Neuronal stem cell (in vitro differentiated cells): ENCODE measurements around the gene MMP17.

Source experiments
- DNase-seq: peaks from one replicate; pipeline ENCODE4 v3.0.0-alpha.2; 2013; ENCODE audit warnings: low spot score
- H2AFZ ChIP-seq: one replicate; pipeline ENCODE4 v1.6.1; 2013; ENCODE audit warnings: mild to moderate bottlenecking, low read length, inconsistent platforms
- H2AK5ac ChIP-seq: 2 replicates; pipeline ENCODE4 v1.6.1; 2013; ENCODE audit warnings: low read depth, mild to moderate bottlenecking, inconsistent platforms, low read length, moderate library complexity, mixed read lengths
- H2BK120ac ChIP-seq: 2 replicates; pipeline ENCODE4 v1.6.1; 2013; ENCODE audit warnings: low read depth, mild to moderate bottlenecking, inconsistent platforms, low read length, moderate library complexity, mixed read lengths
- H2BK12ac ChIP-seq: one replicate; pipeline ENCODE4 v1.6.1; 2013; ENCODE audit warnings: low read length, inconsistent platforms
- H2BK15ac ChIP-seq: 2 replicates; pipeline ENCODE4 v1.6.1; 2013; ENCODE audit warnings: mild to moderate bottlenecking, low read length, inconsistent platforms, mixed read lengths
- H2BK5ac ChIP-seq: one replicate; pipeline ENCODE4 v1.6.1; 2013; ENCODE audit warnings: inconsistent platforms, mild to moderate bottlenecking, low read length, moderate library complexity
- H3K14ac ChIP-seq: one replicate; pipeline ENCODE4 v1.6.1; 2013; ENCODE audit warnings: low read length, inconsistent platforms
- H3K18ac ChIP-seq: 2 replicates; pipeline ENCODE4 v1.6.1; 2013; ENCODE audit warnings: low read length, inconsistent platforms
- H3K23ac ChIP-seq: 2 replicates; pipeline ENCODE4 v1.6.1; 2013; ENCODE audit warnings: low read depth, mild to moderate bottlenecking, mixed read lengths, low read length, inconsistent platforms; ENCODE audit not compliant: poor library complexity
- H3K27ac ChIP-seq: replicated peaks from 3 replicates; pipeline ENCODE4 v1.5.1; 2013; ENCODE audit warnings: low read length, inconsistent platforms
- H3K27me3 ChIP-seq, 3 experiments: 2 replicates each; pipeline ENCODE4 v1.6.1; 2013; ENCODE audit warnings: low read length in 3 of 3, mild to moderate bottlenecking in 2 of 3, inconsistent platforms in 1 of 3, low read depth in 1 of 3, mixed read lengths in 1 of 3, moderate library complexity in 1 of 3; ENCODE audit not compliant: control insufficient read depth in 3 of 3, insufficient read depth in 3 of 3
- H3K36me3 ChIP-seq, 2 donors: replicated peaks in 1 of 2; 2 replicates each; pipeline ENCODE4 v1.6.1; 2013; ENCODE audit warnings: low read length in 2 of 2; ENCODE audit not compliant: control insufficient read depth in 2 of 2, insufficient read depth in 2 of 2
- H3K4ac ChIP-seq: 2 replicates; pipeline ENCODE4 v1.6.1; 2013; ENCODE audit warnings: inconsistent platforms, mild to moderate bottlenecking, low read length, moderate library complexity
- H3K4me1 ChIP-seq, 2 donors: 1 replicate in 1 of 2; 2 replicates in 1 of 2; pipeline ENCODE4 v1.6.1; 2013; ENCODE audit warnings: low read length in 2 of 2, low read depth in 1 of 2; ENCODE audit not compliant: control insufficient read depth in 2 of 2, insufficient read depth in 1 of 2
- H3K4me2 ChIP-seq: one replicate; pipeline ENCODE4 v1.6.1; 2013; ENCODE audit warnings: mild to moderate bottlenecking, low read length, inconsistent platforms; ENCODE audit not compliant: insufficient read depth, poor library complexity, severe bottlenecking
- H3K4me3 ChIP-seq, 2 donors: 2 replicates each; pipeline ENCODE4 v1.5.1; 2013; ENCODE audit warnings: low read length in 2 of 2, mild to moderate bottlenecking in 2 of 2, inconsistent platforms in 1 of 2, moderate library complexity in 1 of 2
- H3K79me1 ChIP-seq: one replicate; pipeline ENCODE4 v1.6.1; 2013; ENCODE audit warnings: low read depth, mild to moderate bottlenecking, inconsistent platforms, low read length, moderate library complexity
- H3K9ac ChIP-seq: one replicate; pipeline ENCODE4 v1.6.1; 2013; ENCODE audit warnings: mild to moderate bottlenecking, low read depth, low read length, inconsistent platforms; ENCODE audit not compliant: poor library complexity
- H3K9me3 ChIP-seq, 2 donors: replicated peaks in 1 of 2; 2 replicates each; pipeline versions ENCODE3 to v1.6.1; 2013; ENCODE audit warnings: low read length in 2 of 2, mild to moderate bottlenecking in 2 of 2, inconsistent platforms in 1 of 2, low read depth in 1 of 2, mixed read lengths in 1 of 2, moderate library complexity in 1 of 2; ENCODE audit not compliant: control insufficient read depth in 2 of 2, insufficient read depth in 1 of 2
- H4K8ac ChIP-seq: one replicate; pipeline ENCODE4 v1.6.1; 2013; ENCODE audit warnings: low read depth, mild to moderate bottlenecking, inconsistent platforms, low read length, moderate library complexity
- H4K91ac ChIP-seq: one replicate; pipeline ENCODE4 v1.6.1; 2013; ENCODE audit warnings: low read length, low read depth, mild to moderate bottlenecking, inconsistent platforms; ENCODE audit not compliant: poor library complexity
- WGBS, 2 donors: extraction: QIAGEN DNeasy Blood & Tissue Kit; methylation state at CpG; one replicate each; pipeline ENCODE4 v1.1.7; 2013; ENCODE audit warnings: missing lambda C conversion rate in 2 of 2, mixed read lengths in 1 of 2; ENCODE audit not compliant: insufficient read length in 2 of 2, insufficient replicate concordance in 1 of 2; ENCODE audit errors: extremely low coverage in 2 of 2; 5-methylcytosine and 5-hydroxymethylcytosine counted together

MMP17 gene

DNA sequence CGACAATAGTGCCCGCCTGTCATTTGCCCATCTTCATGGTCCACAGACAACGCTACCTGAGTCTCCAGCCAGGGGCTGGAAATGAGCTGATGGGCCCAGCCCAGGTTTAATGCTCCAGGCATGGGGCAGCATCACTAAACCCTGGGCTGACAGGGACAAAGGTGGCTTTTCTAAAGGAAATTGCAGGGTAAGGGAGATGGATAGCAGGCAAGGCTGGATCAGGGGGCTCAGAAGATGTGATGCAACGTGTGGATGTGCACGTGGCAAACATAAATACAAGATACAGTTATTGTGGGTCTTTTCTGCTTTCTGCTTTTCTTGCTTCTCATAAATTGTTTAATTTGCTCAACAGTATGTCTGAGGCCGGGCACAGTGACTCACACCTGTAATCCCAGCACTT, 3.7 kb upstream of the MMP17 start:
- no peak overlapping the region for H4K8ac ChIP-seq
- no peak overlapping the region for H3K4ac ChIP-seq
- no peak overlapping the region for H2BK12ac ChIP-seq
- no peaks in the 10 kb centered on the region for H3K79me1 ChIP-seq
- H3K23ac ChIP-seq: no peak overlapping the region
- H3K36me3 ChIP-seq: no peaks in the 10 kb centered on the region
- H4K91ac ChIP-seq: no peak overlapping the region
- no CpG with 5 or more reads among the region's 6 CpGs for WGBS, 2 donors
- H3K18ac ChIP-seq: no peak overlapping the region
- H2AFZ ChIP-seq: no peak overlapping the region
- H3K14ac ChIP-seq: no peak overlapping the region
- no peak overlapping the region for H2BK15ac ChIP-seq
- no peak overlapping the region for H3K4me2 ChIP-seq
- no peak for DNase-seq
- no peak overlapping the region for H2BK5ac ChIP-seq
- no peak overlapping the region for H3K9ac ChIP-seq
- H3K27me3 ChIP-seq: peaks cover 7 to 11% (median 9%) of the 10 kb centered on the region in 3 experiments
- peak overlapping the region; percentile 35 for H2AK5ac ChIP-seq
- no peak overlapping the region for H2BK120ac ChIP-seq
- H3K9me3 ChIP-seq: peaks cover 0 to 3% of the 10 kb centered on the region in 2 donors
- peaks cover 3 to 6% of the 10 kb centered on the region in 2 donors for H3K4me1 ChIP-seq
- H3K27ac ChIP-seq: no peak overlapping the region
- H3K4me3 ChIP-seq: no peak overlapping the region

DNA sequence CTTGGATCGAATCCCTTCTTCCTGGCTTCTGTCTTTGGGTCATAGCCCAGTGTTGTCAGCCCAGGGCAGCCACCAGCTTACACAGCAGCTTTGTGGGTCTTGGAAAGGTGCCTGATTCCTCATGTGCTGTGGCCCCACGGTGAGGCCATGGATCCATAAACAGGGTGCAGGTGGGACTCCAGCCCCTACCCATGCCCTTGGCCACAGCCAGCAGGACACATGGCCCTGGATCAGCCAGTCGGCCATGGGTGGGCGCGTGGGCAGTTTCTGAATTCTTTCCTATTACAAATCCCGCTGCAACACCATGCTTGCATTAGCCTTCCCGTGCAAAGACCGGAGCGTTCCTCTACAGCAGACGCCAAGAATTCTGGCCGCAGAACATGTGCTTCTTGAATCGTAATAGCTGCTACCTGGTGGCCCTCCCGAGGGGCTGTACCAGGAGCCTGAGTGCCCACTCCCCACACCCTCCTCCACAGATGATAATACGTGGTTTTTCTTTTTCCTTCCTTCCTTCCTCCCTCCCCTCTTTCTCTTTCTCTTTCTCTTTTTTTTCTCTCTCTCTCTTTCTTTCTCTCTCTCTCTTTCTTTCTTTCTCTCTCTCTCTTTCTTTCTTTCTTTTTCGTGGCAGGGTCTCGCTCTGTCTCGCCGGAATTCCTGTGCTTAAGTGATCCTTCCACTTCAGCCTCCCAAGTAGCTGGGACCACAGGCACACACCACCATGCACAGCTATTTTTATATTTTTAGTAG, 2.9 kb upstream of the MMP17 start:
- H2AFZ ChIP-seq: no peak overlapping the region
- H3K27me3 ChIP-seq: peaks cover 7 to 20% (median 12%) of the 10 kb centered on the region in 3 experiments
- no peak overlapping the region for H4K91ac ChIP-seq
- H3K14ac ChIP-seq: no peak overlapping the region
- H2BK12ac ChIP-seq: no peak overlapping the region
- no peak overlapping the region for H3K23ac ChIP-seq
- no peak overlapping the region for H3K4ac ChIP-seq
- H2BK15ac ChIP-seq: no peak overlapping the region
- no peak overlapping the region for H2BK120ac ChIP-seq
- H3K4me2 ChIP-seq: no peak overlapping the region
- H4K8ac ChIP-seq: no peak overlapping the region
- no peak overlapping the region for H3K9ac ChIP-seq
- no CpG with 5 or more reads among the region's 18 CpGs for WGBS, 2 donors
- no peaks in the 10 kb centered on the region for H3K79me1 ChIP-seq
- H3K27ac ChIP-seq: no peak overlapping the region
- H2BK5ac ChIP-seq: peak overlapping the region; percentile 75
- H3K4me3 ChIP-seq: no peak overlapping the region
- H2AK5ac ChIP-seq: no peak overlapping the region
- no peak for DNase-seq
- peaks cover 7 to 9% of the 10 kb centered on the region in 2 donors for H3K4me1 ChIP-seq
- peaks cover 0 to 3% of the 10 kb centered on the region in 2 donors for H3K9me3 ChIP-seq
- no peaks in the 10 kb centered on the region for H3K36me3 ChIP-seq
- peak overlapping the region; percentile 23 for H3K18ac ChIP-seq

DNA sequence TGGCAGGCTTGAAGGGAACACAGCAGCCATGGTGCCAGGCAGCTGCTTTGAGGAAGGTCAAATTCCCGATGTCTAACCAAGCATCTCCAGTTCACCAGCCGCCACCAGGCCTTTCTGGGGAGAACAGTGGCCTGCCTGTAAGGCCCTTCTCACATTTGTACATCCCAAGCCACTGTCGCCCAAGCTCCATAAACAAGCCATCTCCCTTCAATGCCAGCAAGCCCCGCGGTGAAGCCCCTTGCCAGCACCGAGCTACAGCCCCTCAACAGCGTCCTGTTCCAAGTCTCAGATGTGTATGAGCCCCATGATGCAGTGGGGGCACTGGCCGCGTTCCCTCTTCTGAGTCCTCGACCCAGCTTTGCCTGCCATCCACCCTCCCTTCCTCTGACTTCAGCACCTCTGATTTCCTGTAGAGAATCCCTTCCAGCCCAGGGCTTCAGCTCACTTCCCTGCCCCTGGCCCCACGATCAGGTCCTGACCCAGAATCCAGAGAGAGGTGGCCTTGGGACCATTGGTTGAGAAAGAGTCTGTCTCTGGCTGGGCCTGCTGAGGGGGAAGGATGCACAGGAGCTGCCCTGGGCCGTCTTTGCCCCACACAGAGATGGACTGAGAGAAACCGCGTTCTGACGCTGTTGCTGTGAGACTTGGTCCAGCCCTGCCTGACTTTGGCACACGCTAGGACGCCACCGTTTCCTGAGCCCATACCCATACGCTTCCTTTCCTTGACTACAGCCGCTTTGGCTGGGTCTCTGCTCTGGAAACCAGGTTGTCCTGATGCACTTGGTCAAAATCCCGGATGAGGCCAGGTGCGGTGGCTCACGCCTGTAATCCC, 1.9 kb upstream of the MMP17 start:
- H3K27me3 ChIP-seq: peaks cover 7 to 23% (median 12%) of the 10 kb centered on the region in 3 experiments
- peaks cover 12 to 14% of the 10 kb centered on the region in 2 donors for H3K4me1 ChIP-seq
- no CpG with 5 or more reads among the region's 23 CpGs for WGBS, 2 donors
- no peak overlapping the region for H2BK120ac ChIP-seq
- no peak overlapping the region for H4K91ac ChIP-seq
- H3K4me3 ChIP-seq: no peak overlapping the region
- H2BK15ac ChIP-seq: peak overlapping the region; percentile 7
- H2BK5ac ChIP-seq: peak overlapping the region; percentile 75
- peak overlapping the region; percentile 67 for H3K9ac ChIP-seq
- no peak overlapping the region for H2BK12ac ChIP-seq
- no peak overlapping the region for H4K8ac ChIP-seq
- H3K18ac ChIP-seq: peak overlapping the region; percentile 24
- no peak overlapping the region for H3K4ac ChIP-seq
- no peak overlapping the region for H3K4me2 ChIP-seq
- H2AFZ ChIP-seq: peak overlapping the region; percentile 17
- no peak overlapping the region for H3K14ac ChIP-seq
- no peak for DNase-seq
- H2AK5ac ChIP-seq: peak overlapping the region; percentile 20
- no peak overlapping the region for H3K27ac ChIP-seq
- no peaks in the 10 kb centered on the region for H3K79me1 ChIP-seq
- H3K36me3 ChIP-seq: no peaks in the 10 kb centered on the region
- peaks cover 0 to 3% of the 10 kb centered on the region in 2 donors for H3K9me3 ChIP-seq
- H3K23ac ChIP-seq: peak overlapping the region; percentile 37
